HG03175 (cell line): ENCODE measurements around the gene AGK.
"Not testable (repeated sequence)": the region's sequence is repeated elsewhere in the genome, so short reads cannot be mapped to it uniquely, and the experiment has no call there.

ENCODE experiments used
- ATAC-seq: cut with Tn5 transposase; IDR thresholded peaks from one replicate; pipeline ENCODE4 v1.9.1; 2021; ENCODE audit warnings: mild to moderate bottlenecking, moderate library complexity; ENCODE audit not compliant: unreplicated experiment

Gene AGK

GRCh38 chr7:141674171-141674671 lies 123.0 kb downstream of the AGK start:
- no peak for ATAC-seq

GRCh38 chr7:141674702-141675101 lies 123.5 kb downstream of the AGK start:
- ATAC-seq, result no peak

GRCh38 chr7:141675436-141676215 lies 124.4 kb downstream of the AGK start:
- ATAC-seq, result no peak

GRCh38 chr7:141676618-141677017 lies 125.4 kb downstream of the AGK start:
- ATAC-seq, result no peak

DNA sequence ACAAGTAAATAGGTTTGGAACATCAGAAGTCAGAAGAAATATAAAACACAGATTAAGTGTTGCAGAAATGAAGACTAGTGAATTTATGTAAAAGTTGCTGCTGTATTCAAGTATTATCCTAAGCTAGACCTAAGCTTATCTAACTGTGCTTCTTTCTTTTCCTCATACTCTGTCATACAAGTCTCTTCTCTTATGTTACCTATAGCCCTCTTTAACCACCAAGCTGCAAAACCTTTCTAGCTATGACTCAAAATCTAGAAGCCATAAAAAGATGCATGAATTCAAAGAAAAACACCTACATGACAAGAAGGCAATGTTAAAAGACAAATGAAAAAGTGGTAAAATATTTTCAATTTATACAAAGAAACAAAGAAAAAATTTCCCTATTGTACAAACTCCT lies 127.8 kb downstream of the AGK start:
- ATAC-seq, result no peak

DNA sequence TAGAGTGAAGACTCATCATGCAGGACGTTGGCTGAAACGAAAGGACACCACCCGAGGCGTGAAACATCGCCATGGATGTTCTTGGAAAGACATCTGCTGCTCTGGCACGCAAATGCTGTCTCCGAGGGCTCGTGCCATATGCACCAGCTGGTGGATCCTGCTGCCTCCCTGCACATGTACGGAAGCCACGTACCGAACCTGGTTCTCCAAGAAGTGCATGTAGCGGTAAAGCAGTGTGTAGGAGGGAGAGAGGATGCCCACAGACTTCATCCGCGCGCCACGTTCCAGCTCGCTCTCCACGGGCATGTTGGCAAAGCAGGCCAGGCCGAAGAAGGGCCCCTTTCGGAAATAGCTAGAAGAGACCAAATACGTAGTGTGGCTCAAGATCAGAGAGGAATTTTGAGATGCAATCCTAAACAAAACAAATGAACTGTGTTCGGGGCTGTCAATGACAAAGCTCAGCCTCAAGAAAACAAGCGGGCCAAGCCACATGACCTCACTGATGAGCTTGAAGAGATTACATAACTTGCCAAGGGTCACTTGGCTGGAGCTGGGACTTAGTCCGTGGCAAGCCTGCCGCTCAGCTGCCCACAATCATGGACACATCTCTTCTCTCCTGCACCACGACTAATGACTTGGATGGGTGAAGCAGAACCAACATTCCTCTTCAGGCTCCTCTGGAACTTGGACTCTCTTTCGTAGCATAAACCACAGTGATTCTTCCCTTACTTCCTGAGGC lies 134.2 kb downstream of the AGK start:
- ATAC-seq, result no peak

GRCh38 chr7:141686074-141686473 lies 134.9 kb downstream of the AGK start:
- no peak for ATAC-seq

- no peak for ATAC-seq
These were observed 135.5 kb downstream of the AGK start for GRCh38 chr7:141686670-141687069.

- ATAC-seq, result no peak
These were observed 136.8 kb downstream of the AGK start for GRCh38 chr7:141688043-141688442.

- not testable (repeated sequence) for ATAC-seq
These were observed 138.0 kb downstream of the AGK start for GRCh38 chr7:141689072-141689825.

DNA sequence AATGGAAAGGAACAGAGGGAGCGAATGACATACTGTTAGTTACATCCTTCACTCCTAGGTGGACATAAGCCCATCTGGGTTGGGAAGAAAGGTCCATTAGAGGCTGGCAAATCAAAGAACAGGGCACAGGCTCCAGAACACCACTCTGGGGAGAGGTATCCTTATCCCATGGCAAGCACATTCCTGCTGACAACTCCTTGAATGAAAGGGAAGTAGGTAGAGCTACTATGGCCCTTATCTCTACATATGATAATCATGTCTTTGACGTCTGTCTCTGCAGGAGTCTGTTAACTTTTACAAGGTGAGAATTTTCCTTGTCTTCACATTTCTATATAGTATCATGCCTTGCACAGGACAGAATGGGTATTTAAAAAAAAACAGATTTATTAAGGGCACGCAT lies 140.3 kb downstream of the AGK start:
- ATAC-seq, result no peak

GRCh38 chr7:141691961-141692360 lies 140.8 kb downstream of the AGK start:
- ATAC-seq, result no peak

DNA sequence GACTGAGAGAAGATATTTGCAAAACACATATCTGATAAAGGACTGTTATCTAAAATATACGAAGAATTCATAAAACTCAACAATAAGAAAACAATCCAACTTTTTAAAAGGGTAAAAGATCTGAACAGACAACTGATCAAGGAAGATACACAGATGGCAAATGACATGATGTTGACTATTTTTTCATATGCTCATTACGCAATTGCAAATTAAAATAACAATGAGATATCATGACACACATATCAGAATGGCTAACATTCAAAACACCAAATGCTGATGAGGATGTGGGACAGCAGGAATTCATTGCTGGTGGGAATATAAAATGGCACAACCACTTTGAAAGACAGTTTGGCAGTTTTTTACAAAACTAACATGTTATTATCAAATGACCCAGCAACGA lies 141.9 kb downstream of the AGK start:
- no peak for ATAC-seq

DNA sequence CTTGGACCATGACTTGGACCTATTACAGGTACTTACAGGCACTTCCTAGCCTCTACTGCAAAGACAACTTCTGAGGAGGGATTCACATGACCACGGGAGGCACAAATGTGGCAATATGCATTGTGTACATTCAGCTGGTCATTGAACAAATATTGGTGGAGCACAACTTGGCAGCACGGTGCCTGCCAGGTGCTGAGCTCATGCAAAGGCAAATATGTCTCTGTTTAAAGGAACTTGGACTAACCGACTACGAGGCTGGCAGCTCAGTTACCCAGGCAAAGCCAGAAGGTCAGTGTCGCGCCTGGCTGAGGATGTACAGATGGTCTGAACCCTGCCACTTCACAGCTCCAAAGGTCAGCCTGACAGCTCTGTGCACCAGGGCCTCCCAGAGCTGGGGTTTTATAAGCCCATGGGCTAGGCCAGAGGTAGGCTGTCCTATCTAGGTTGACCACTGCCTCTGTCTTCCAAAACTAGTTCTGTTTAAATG lies 144.6 kb downstream of the AGK start:
- ATAC-seq, result peak; percentile 42

- no peak for ATAC-seq
These were observed 145.1 kb downstream of the AGK start for GRCh38 chr7:141696348-141696747.

DNA sequence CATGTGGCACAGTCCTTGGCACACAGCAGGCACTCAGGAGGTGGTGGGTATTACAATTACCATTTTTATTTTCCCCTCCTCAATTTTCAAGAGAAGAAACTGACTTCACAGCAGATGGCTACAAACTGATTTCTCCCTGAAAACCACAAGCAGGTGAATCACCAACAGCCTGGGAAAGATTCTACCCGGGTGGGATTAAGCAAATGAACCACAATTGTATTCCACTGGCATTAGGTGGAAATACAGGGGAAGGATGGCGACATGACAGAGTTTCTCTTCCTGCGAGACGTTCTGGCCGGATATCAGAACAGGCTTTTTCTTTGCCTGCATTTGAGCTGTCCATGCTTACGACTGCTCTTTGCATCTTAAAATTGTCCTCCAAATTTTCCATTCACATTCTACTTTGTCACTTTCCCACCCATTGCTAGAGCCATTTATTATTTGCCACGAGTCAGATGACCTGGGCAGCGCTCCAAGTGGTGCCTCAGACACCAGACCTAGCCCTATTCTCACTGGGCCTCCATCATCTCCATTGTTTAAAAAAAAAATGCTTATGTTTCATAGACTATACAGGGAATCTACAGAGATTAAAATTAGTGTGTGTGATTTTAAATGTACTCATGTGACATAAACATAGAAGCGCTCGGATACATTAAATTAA lies 146.1 kb downstream of the AGK start:
- no peak for ATAC-seq

- no peak for ATAC-seq
These were observed 147.2 kb downstream of the AGK start for GRCh38 chr7:141698247-141699015.

DNA sequence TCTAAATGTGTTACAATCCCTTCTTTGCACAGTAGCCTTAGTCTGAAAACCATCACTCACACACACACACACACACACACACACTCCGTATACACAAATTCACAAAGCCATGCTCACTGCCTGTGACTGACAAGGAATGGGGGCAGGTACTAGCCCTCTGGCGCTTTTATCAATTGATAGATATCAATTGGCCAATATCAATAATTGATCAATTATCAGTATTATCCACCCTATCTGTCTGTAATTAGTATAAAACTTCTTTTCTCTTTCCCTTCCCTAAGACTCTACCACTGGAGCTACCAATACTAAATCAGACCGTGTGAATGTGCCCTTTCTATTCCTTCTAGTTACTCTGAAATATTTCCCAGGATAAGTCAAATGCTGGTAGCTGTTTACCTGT lies 148.7 kb downstream of the AGK start:
- no peak for ATAC-seq

- ATAC-seq, result no peak
These were observed 149.2 kb downstream of the AGK start for GRCh38 chr7:141700296-141700847.
